ENCODE measurements around the gene FSTL1. TPM values are rescaled to one million over a fixed set of nuclear protein-coding genes. Genes with fewer than 3 reads are reported as not detected.

FSTL1 gene, protein sequence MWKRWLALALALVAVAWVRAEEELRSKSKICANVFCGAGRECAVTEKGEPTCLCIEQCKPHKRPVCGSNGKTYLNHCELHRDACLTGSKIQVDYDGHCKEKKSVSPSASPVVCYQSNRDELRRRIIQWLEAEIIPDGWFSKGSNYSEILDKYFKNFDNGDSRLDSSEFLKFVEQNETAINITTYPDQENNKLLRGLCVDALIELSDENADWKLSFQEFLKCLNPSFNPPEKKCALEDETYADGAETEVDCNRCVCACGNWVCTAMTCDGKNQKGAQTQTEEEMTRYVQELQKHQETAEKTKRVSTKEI
- 960 and 2,112 TPM in 2 replicates for total RNA-seq

DNA sequence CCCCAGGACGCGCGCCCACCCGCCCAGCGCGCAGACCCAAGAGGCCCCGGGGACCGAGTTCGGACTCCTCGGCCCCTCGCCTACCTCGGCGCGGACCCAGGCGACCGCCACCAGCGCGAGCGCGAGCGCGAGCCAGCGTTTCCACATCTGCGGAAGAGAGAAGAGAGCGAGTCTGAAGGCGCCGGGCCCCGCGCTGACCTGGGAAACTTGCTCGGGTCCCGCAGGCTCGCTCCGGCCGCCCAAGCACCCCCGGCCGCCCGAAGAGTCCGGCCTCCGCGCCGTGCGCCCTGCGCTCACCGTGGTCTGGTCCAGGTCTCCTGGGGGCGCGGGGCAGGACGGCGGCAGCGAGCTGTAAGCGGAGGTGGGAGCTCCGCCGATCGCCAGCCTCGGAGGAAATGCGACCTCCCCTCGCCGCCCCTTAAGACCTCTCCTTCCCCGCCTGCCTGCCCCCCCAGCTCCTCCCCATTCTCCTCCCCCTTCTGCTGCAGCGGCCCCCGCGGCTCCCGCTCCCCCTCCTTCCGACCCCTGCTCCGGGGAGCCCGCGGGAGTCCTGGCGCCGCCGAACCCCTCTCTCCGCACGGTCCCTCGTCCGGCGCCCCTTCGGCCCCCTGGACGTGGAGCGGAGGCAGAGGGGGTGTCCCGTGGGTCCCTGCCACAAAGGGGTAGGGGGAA lies at the start of gene FSTL1:
Gene FSTL1 (minus strand): TSS at position 393 of the 672 bp plus-strand sequence. CDS start 246 bp downstream, at position 147.

DNA sequence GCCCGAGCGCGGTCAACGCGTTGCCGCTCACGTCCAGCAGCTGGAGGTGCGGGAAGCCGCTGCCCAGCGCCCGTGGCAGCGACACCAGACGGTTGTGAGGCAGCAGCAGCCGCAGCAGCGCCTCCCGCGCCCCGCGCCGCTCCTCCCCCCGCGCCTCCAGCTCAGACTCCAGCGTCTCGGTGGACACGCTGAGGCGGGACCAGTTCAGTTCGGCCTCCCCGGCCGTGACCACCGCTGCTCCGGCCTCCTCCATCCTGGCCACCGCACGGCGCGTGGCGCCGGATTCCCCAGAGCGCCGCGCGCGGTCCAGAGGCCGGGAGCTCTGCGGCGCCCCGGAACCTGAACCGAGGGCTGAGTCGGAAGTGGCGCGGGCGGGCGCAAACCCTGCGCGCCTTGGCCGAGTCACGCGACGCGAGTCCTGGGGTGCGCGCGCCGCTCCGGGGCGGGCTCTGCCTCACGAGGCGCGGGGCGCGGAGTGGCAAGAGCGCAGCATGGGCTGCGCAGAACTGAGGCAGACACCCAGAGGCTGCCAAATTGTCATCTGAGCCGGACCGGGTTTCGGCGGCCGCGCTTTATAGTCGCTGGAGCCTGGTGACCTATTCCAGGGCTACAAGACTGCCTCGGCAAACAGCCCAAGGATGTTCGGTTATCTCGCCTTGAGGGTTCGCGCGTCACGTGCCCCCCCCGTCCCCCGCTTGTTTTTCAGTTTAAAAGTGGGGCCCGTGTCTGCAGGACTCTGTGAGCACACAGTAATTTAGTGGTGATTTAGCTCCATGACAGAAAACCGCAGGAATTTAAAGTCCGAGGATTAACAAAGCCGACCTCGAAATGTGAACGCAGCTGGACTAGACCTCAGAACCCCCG lies 101.6 kb downstream of the FSTL1 start, which contains the start of gene LRRC58:
Gene LRRC58 (minus strand): TSS at position 364 of the 864 bp plus-strand sequence. CDS start 111 bp downstream, at position 253.

Other genes with a start within 250 kb of the FSTL1 start
- 0.38 and 0.56 TPM in 2 replicates for gene GPR156, start 165.8 kb downstream of the FSTL1 start, total RNA-seq
- 26.2 and 26.3 TPM in 2 replicates for gene LRRC58, start 101.6 kb downstream of the FSTL1 start, total RNA-seq
- 19.7 and 27.1 TPM in 2 replicates for gene NDUFB4, start 145.3 kb upstream of the FSTL1 start, total RNA-seq
- 1.7 and 2.5 TPM in 2 replicates for gene HGD, start 231.2 kb upstream of the FSTL1 start, total RNA-seq

Measured in regular cardiac myocyte (primary cell).